ENCODE measurements around the gene ETV3. TPM values are rescaled to one million over a fixed set of nuclear protein-coding genes. Genes with fewer than 3 reads are reported as not detected.

The ETV3 gene
- polyA plus RNA-seq, 1 donor: 13.7 TPM

DNA sequence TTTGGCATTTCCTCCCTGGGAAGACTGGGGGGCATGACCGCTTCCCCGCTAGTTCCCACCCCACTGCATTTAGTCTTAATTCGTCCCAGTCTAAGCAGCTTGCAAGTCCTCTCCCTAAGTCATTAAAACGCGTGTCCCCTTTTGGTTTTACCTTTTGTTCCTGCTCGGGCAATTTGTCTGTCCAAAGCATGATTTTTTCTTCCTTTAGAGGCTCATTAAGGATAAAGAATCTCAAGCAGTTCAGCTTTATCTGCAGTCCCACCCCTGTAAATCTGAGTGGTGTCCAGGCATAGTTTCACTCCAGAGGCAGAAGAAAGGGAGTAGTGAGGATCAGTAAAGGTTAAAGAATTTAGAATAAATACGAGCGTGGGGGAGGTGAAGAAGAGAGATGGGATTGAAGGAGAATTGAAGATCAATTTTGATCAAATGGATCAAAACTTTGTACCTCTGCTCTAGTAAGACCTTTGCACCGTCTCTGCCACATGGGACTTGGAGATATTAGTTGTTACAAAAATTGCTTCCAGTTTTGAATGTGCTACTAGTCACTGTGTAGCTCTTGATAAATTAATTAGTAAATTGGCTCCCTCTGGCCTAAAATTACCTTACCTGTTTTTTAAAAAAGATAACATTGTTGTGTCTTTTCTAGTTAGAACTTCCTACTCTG is 989 bp upstream of the ETV3 start:
- DNase-seq (ENCODE audit: low read depth): no peak

GRCh38 chr1:157137408-157138219 is 581 bp downstream of the ETV3 start:
- DNase-seq (ENCODE audit: low read depth): no peak

GRCh38 chr1:157137046-157137407 is 1.2 kb downstream of the ETV3 start:
- no peak for DNase-seq (ENCODE audit: low read depth)

DNA sequence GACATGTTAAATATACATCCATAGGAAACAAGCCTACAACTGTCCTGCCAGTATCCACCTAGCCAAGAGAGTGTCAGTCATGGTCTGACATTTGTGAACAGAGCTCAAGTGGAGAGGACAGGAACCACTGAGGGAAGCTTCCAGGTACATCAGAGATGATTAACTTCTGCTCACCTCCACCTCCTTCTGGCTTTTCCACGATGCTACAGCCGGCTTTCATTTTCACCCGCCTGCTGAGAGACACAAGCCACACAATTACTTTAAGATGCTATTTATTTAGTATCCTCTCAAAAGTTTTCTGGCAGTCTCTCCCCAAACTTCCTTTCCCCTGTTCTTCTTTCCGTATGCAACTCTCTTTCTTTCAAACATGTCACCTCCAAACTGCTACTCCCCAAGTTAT is 2.1 kb downstream of the ETV3 start:
- DNase-seq (ENCODE audit: low read depth): no peak

DNA sequence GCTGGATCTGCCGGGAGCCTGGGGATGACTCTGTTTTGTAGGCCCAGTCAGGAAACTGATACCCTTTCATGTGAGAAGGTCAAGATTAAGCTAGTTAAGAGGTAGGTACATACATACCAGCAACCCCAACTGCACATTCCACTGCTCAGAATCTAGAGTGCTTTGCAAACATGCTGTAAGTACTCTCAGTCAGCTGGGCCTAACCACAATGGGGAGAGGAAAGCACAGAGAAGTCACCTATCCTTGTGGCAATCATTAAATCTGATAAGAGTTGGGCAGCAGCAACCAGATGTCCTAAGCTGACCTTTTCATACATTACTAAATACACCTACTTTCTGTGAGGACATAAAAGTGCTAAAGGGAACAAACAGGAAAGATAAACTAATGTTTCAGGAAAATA is 2.5 kb downstream of the ETV3 start:
- no peak for DNase-seq (ENCODE audit: low read depth)

DNA sequence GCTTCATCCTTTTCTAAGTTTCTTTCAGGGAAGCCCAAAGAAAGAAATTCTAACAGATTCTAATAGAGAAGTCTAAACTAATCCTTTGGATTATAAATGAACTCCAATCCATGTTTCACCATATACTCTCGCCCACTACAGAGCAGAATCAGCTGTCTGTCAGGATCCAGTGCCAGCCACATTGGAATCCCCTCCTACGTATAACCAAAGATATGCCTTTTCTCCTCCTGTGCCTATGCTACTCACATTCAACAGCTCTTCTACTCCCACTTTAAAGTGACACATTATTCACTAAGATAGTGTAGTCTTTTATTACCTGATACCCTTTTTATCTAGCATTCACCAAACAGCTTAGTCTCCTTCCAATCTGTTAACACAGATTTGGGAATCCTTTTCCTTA is 3.1 kb downstream of the ETV3 start:
- no peak for DNase-seq (ENCODE audit: low read depth)

GRCh38 chr1:157134442-157134841 is 3.8 kb downstream of the ETV3 start:
- no peak for DNase-seq (ENCODE audit: low read depth)

DNA sequence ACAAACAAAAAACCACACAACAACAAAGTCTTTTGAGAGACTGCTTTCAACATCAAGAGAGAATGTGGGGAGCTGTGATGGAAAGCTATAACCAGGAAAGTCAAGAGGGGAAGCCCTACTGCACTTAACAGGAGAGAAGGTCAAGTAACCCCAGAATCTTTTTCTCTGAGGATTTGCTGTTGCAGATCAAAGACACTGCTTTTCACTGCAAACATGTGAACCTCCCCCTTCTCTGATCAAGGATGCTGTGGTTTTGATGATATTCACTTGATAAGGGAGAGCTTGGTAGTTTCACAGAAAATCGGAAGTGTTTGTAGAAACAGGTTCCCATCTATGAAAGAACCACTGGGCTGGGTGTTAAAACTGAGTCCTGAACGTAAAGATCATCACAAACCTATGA is 4.8 kb downstream of the ETV3 start:
- no peak for DNase-seq (ENCODE audit: low read depth)

GRCh38 chr1:157132616-157133167 is 5.5 kb downstream of the ETV3 start:
- no peak for DNase-seq (ENCODE audit: low read depth)

GRCh38 chr1:157132111-157132510 is 6.1 kb downstream of the ETV3 start:
- no peak for DNase-seq (ENCODE audit: low read depth)

GRCh38 chr1:157131281-157131680 is 6.9 kb downstream of the ETV3 start:
- DNase-seq (ENCODE audit: low read depth): no peak

DNA sequence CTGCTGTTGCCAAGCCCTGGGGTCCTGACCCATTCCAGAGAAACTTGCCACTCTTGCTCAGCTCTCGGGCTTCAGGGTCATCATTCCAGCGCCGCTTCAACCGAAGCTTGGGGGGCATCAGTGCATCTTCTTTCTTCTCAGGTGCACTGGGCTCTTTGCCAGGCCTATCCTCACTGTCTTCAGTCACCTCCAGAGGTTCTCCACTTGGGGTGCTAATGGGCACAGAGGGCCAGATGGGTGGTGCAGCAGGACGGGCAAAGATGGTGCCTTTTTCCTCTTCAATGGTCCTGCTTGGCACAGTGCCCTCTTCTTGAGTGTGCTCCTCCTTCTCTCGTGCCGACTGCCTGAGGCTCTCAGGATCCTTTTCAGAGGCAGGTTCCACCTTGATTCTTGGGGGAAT is 13.3 kb downstream of the ETV3 start:
- no peak for DNase-seq (ENCODE audit: low read depth)

GRCh38 chr1:157119448-157119847 is 18.7 kb downstream of the ETV3 start:
- DNase-seq (ENCODE audit: low read depth): no peak

DNA sequence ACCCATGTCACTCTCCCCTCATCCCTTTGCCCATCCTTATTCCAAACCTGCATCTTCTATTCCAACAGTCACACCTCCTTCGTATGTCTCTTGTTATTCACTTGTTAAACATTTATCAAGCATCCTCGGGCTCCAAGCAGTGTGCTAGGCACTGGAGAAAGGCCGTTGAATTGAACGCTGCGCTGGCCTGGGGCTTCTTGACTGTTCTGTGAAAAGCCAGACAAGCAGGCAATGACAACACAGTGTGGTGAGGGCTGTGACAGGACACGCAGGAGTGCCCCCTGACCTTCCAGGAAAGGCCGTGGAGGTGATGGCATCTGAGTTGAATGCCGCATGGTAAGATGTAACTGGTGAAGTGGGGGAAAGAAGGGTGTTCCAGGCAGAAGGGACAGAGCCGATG is 19.2 kb downstream of the ETV3 start:
- DNase-seq (ENCODE audit: low read depth): no peak

DNA sequence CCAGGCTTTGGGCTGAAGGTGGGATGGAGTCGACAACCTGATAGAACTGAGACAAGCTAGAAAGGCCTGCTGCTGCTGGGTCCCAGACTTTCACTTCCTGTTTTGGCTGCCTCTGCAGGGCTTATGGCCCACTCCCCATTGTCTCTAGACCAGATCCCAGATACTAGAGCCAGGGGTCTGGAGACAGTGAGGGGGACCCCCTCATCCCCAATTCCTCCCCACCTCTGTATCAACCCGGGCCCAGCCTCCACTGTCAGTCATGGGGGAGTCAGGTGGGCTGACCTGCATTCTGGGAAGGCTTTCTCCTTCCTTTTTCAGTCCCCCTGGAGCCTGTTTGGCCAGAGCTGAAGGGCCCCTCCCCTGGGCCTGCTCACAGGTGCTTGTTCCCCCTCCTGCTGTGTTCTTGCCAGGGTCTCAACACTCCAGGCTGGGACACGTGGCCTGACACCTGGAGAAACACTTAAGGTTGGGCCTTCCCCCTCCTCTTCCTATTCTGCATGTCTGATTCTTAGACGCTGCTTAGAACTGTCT is 20.6 kb downstream of the ETV3 start:
- no peak for DNase-seq (ENCODE audit: low read depth)

- DNase-seq (ENCODE audit: low read depth): no peak
These were observed 21.5 kb downstream of the ETV3 start for GRCh38 chr1:157116737-157117103.

DNA sequence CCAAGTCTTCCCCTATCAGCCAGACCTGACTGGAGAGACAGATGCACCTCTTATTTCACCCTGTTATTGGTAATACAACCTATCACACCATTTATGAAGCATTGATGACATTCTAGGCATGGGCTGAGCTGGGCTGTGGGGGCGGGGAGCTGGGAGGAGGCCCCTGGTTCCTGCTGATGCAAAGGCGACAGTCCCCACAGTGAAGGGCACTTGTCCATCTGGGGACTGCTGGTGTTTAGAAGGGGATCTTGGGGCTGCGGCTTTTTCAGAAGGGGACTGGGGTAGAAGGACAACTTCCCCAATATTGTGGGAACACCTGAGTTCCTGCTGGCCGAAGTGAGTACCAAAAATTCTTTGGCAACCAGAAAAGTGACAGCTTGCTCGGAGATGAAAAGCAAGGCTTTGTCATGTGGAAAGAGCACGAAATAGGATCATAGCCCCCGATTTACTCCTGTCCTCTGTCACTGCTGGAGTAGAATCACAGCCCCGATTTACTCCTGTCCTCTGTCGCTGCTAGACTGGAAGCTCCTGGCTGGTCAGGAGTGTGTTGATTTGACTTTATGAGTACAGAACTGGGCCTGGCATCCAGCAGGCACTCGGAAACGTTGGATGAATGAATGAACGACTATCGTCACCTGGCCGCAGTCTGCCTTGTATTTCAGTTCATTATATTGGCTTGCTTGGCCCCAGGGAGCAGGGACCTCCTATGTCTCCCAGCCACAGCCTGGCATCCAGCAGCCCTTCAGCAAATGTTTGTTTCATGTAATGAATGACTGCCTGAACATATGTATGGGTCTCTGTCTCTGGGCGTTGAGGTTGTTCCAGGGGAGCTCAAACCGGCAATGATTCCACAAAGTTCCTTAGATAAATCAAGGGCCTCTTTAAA is 22.1 kb downstream of the ETV3 start:
- DNase-seq (ENCODE audit: low read depth): no peak

- DNase-seq (ENCODE audit: low read depth): no peak
These were observed 22.8 kb downstream of the ETV3 start for GRCh38 chr1:157115429-157115838.

- no peak for DNase-seq (ENCODE audit: low read depth)
These were observed 23.7 kb downstream of the ETV3 start for GRCh38 chr1:157114183-157115121.

GRCh38 chr1:157113631-157114030 is 24.6 kb downstream of the ETV3 start:
- no peak for DNase-seq (ENCODE audit: low read depth)

DNA sequence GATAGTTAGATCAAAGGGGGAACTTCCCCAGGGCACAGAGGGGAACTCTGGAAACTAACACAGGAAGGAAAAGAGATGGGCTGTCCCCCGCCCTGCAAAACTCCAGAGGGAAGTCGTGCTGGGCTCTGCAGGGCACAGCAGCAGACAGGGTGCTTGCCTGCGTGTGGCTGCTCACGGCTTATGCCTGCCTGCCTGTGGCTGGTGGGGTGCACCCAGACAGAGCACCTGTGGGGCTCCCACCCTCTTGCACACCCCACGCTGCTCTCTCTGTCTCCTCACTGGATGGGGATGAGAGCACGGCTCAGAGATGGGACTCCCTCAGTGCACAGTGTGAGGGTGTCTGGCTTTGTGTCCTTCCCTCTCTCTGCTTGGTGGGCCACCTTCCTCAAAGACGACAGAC is 25.1 kb downstream of the ETV3 start:
- DNase-seq (ENCODE audit: low read depth): no peak

Measured in forelimb muscle (tissue), 1 donor.